Hindlimb muscle (tissue), 1 donor: ENCODE results near the gene AFF2. TPM values are rescaled to one million over a fixed set of nuclear protein-coding genes. Genes with fewer than 3 reads are reported as not detected.

Experiments
- DNase-seq: peaks from one replicate; pipeline ENCODE4 v3.0.0-alpha.2; 2013
- polyA plus RNA-seq: library from polyadenylated mRNA; unstranded; fragments of 120-200 nt; gene quantifications from one replicate; pipeline ENCODE4 v1.2.1, GENCODE V29; 2013; ENCODE audit not compliant: insufficient read length

The AFF2 gene
- polyA plus RNA-seq, 1 donor = 1.0 TPM

DNA sequence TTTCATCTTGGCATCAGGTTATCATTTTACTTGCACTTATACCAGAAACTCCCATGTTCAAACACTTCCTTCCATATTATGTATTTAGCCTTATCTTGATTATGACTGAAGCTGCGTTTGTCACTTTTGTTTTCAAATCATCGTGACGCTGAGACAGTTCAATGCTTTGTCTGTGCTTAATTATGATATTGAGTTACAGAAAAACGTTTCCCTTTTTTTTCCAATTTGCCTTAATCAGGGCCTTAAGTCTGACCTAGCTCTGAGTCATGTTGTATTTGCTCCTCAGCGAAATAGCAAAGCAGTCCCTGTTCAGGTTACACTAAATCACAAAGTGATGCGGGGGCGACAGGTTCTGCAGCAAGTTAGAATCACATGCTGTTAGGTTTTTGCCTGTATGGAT lies 254.7 kb downstream of the AFF2 start:
- no peak for DNase-seq

DNA sequence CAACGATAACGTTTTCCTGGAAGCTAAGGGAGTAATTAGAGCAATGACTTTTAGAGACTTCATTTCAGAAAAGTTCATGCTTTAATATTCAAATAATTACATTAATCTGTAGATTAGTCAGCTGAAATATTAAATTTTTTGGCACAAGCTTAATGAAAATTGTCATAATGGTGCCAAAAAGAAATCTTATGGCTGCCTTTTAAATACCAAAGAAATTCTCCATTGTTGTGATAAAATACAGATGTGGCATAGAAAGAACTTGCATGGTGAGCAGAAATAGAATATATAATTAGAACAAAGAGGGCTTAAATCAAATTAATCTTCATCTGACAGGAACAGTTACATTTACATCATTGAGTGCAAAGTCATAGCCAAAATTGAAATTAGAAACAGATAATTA lies 263.5 kb downstream of the AFF2 start:
- no peak for DNase-seq

DNA sequence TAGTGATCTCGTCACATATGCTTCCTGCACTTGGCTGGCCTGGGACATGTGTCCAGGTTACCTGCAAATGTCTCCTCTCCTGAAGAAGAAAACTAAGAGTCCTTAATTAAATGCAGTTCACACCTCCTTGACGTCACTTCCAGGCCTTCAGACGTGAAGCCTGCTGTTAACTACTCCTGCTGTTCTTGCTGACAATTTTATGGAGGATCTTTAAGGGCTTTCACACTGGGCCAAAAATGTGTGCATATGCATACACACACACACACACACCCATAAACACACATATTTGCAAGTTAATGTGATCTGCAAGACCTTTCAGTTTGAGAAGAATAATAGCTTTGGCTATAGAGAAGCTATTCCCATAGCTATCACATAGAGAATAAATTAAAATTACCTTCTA lies 267.9 kb downstream of the AFF2 start:
- no peak for DNase-seq

DNA sequence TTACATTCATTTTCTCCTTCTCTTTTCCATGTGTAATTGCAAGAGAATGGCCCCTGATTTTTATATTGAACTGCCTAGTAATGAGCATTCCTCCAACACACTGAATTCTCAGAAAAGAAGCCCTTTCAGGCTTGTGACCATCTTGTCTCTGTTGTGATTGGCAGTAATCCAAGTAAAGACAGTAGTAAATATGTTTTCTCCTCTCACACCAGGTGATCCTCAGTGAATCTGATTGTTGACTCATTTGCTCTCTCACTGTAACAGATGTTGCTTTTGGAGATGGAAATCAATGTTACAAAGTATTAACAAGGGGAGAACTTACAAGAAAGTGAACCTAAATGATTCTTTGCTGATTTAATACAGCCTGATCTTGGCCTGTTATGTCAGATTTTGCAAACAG lies 271.0 kb downstream of the AFF2 start:
- no peak for DNase-seq

DNA sequence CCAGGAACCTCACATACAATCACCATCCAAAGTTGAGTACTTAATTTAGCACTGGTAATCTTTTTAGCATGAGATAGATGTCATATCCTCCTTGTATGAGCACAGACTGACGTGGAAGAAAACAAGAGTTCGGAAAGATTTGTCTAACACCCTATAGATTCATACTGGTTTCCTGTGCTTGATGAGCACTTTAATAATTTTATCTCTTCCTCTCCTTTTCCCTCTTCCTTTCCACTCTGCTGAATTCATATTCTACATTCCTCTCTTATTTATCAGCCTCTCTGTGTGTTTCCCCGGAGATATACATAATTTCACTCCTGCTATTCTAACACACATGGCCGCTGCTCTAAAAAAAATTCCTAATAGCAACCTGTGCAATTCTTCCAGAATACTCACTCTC lies 273.9 kb downstream of the AFF2 start:
- no peak for DNase-seq

DNA sequence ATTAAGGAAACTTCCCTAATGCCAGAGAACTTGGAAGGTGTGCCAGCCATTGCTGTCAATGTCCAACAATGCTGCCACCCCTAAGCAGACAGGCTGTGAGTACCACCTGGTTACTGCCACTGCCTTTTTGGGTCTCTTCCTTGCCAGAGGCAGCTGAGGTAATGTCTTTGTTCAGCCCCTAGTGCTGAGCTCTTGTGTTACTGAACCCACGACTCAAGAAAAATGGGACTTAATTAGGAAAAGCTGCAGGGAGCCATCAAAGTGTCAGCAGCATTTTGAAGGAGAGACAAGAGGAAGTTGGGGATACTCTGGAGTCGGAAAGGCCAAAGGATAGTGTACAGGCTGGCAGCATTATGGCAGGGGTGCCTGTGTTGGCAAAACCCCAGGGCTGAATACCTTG lies 283.7 kb downstream of the AFF2 start:
- DNase-seq = no peak

DNA sequence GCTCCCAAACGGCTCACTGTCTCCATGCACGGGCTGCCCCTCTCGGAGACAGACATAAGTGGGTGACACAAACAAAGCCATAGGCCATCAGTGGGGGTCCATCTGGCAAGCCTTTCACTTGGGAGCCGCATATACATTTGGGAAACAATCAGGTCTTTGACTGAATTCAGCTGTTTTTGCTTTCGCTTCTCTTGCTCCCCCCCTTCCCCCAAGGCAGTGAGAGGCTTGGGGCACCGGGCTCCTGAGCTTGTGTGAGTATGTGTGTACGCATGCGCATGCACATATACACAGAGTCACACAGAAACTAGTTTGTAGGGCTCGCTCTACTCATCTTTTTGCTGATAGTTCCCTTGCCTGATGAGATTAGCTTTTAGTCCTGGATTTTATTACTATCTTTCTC lies 284.4 kb downstream of the AFF2 start:
- no peak for DNase-seq

DNA sequence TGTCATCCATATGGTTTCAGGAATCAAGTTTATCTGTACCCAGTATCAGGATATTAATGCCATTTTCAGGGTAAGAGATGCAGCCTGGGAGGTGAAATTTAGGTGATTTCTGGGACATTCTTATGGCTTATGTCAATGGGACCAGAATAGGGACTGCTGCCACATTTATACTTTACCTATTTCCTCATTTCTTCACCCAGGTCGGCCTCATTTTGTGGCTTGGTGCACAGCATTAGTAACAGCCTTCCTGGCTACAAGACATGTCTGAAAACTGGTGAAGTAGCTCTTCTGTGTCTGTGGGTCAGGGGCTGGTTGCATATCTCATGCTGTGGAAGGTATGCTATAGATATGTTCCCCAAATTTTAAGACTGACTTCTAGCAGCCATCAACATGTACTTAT lies 284.8 kb downstream of the AFF2 start:
- DNase-seq = no peak

DNA sequence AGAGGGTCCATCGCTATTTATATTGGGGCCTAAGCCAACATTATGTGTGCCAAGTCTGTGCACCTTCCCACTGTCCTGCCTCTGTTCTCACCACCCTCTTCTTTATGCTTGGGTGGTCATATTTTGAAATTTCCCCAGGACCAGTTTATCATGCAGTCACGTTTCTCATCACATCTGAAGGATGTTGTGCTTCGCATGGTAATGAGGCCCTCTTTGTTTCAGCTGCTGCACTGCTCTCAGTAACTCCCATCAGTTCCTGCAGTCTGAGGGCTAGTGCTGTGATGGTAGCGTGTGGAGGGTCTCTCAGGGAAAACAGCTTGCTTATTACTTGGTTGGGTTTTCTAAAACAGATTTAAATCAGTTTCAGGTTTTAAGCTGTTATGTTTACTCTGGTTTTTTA lies 288.0 kb downstream of the AFF2 start:
- DNase-seq = no peak

DNA sequence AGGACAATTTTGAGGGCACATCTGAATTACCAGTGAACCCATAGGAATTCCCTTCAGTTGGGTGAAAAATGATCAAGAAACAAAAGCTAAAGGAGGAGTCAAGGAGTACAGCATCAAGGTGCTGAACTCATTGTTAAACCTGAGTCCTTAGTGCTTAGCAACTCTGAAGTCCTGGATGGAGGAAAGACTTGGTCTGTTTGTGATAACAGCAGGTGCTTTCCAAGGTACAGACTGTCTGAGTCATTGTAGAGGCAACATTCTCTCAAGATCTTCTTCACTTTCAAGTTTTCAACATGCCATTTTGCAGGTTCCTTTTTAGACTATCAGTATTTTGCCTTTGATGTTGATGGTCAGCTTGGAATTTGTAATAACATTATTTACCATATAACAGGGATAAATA lies 293.9 kb downstream of the AFF2 start:
- no peak for DNase-seq

DNA sequence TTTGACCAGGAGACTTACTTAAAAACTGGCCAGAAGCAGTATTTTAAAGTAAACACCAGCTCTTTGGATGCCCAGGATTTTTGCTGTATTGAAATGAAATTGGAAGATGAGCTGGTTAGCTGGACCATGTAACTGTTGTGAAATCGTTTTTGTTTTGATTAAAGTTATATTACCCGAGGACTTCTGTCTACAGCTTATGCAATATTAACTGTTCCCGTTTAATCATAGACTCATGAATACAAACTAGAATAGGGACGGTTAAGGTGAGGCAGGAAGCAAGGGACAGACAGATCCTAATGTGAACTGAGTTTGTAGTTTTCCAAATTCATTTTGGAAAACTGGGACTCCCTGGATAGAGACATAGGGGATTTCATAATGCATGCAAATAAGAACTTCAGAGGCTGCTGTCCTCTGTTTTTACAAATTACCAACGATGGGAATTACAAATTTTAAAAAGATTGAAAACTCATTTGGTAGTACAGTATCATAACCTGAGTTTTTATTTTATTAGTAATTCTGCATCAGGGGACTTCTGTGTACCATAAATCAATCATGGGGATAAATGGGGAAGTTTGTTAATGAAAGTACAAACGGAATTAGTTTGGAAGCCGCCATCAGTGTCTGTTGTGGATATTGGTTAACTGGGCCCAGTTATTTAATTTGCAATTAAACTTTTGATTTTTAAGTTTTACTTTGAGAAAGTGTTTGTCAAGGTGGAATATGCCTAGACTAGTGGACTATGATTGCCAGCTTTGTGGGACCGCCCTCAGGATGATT lies 304.4 kb downstream of the AFF2 start:
- no peak for DNase-seq

DNA sequence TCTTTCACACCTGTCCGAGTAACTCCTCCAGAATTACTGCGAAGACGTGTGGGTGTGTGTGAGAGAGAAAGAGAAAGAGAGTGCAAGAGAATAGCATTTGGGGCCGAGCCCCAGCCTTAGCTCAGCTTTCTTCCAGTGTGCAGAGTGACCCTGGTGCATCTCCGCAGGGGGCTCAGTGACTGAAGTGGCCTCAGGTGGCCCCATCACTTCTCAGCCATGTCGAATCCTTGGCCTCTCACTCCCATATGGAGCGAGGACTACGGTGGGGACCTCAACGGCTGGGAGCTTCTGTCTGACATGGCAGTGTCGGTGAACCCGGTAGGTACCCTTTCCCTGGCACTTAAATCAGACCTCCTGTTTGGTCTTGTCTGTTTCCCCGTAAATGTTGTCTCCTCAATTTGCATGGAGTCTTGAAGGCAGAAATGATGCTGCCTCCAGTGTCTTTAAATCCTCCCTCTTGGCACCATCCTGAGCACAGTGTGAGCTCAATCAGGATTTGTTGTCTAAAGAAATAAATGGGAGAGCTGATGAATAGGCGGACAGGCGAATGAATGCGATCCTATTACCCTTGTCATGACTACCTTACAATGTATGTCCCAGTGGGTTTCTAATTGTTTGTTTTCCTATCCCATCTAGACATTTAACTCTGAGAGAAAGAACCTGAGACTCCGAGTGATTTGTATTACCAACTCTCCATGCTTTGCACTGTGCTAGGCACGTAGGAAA lies 305.9 kb downstream of the AFF2 start:
- DNase-seq = no peak

DNA sequence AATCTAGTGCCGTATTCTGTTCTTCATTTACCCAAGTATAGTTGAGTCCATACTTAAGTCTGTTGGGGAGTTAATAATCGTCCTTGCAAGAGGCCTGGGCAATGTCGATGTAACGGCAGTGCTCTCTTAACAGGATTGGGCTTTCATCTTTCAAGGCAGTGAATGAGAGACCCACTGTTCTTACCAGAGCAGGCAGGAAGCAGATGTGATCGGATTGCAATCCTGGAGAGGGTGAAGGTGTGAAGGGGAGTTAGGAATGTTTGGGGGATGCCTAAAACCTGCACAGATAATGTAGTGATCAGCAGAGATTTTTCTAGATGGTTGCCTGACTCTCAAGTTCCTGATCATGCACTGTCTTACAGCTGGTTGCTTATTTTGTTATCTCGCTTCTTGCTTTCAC lies 308.4 kb downstream of the AFF2 start:
- DNase-seq = no peak

DNA sequence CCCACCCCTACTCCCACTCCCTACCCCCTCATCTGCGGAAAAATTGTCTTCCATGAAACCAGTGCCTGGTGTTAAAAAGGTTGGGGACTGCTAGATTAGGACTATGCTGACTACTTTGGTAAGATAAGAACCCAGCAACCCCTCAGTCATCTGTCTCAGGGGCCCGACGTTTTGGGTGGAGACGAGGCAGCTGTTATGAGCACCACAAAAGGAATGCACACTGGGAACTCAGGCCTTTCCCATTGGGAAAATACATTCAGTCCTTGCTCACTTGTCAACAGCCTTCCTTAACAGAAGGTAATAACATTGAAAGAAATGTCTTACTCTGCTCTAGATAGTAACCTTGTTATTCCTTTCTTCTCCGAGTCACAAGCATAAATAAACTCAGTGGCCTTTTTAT lies 310.8 kb downstream of the AFF2 start:
- no peak for DNase-seq

DNA sequence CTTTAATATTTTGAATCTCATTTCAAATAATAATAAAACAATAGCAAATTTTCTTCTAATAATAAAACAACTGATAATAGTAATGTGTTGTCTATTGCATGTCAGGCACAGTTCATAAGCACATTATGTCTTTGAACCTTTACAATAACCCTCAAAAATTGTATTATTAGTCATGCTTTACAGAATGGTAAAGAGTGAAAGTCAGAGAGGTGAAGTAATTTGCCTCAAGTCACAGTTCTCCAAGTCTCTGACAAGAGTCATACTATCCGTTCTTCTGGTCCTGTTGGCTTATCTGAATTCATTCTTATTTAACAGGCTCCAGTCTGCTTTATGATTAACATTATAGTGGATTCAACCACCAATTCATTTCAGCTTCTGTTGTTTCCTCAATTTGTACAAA lies 313.0 kb downstream of the AFF2 start:
- DNase-seq = no peak

DNA sequence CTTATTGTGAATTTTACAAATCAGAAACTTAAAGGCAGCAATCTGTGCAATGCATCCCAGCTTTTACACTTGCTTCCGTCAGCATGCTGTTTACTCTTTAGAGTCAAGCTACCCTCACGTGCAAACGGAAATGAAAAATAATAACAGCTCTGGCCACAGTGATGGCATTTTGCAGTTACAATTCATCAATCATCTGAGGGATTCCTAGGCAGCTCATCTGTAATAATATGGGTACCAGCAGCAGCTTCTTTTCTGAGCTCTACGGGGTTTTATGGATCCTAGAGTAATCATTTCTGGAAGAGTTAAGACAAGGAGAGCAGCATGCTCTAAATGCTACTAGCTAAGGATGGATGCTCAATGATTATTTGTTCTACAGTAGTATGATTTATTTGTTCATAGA lies 313.6 kb downstream of the AFF2 start:
- DNase-seq = no peak

DNA sequence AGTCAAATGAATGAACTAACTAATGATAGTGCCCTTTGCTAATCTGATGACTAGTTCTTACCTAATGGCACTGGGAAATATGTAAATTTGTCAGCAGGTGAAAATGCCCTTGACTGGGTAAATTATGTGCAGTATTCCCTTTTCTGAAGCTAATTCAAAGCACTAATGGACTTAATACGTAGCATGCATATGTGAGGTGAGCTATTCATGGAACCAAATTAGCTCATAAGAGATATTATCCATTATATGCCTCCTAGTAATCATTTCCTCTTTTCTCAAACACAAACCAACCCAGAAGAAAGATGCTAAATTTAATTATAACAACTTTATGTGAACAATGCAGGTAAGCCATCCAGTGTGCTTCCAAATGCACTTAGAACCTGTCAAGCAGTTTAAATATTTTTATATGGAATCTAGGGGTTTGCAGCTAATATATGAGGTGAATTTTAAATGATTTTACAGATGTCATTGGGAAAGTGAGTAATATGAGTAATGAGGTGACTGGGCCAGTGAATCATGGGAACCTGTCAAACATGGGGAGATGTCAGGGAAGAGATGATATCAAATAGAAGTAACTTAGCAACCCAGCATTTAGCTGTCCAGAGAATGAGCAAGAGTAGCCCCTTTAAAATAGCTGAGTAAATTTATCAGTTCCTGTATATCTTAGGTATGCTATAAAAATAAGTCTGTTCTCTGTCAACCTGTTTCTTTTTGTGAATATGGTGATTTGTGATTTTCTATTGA lies 315.0 kb downstream of the AFF2 start:
- DNase-seq = no peak

DNA sequence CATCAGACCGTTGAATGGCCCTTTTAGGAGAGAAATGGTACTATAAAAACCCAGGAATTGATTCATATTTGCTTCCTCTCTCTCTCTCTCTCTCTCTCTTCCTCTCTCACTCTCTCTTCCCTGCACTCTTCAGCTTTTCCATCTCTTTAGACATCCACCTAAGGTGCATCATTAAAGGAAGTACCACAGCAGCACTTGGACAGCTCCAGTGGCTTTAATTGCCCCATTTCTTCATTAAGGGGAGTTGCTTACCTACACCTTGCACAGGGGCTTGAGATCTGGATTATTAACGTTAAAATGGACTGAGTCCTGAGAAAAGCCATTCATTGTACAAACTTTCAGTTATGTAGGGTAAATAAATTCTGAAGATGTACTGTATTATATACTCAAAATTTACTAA lies 323.6 kb downstream of the AFF2 start:
- DNase-seq = no peak

DNA sequence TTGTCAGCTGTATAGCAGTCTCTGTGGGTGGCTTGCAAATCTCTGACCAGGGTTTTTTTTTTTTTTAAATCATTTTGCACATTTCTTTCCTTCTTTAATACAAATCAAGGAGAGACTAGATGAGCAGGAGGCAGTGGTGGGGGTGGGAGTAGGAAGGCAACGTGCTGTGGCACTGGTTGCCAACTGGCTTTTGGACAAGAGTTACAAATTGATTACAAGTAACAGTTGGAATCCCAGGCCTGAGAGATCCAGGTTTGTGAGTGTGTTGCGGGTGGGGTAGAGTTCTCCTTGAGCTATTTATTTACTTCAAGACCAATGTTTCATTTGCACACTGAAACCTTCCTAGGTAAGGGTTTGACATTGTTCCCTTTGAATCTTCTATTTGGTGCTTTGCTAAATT lies 325.3 kb downstream of the AFF2 start:
- no peak for DNase-seq

DNA sequence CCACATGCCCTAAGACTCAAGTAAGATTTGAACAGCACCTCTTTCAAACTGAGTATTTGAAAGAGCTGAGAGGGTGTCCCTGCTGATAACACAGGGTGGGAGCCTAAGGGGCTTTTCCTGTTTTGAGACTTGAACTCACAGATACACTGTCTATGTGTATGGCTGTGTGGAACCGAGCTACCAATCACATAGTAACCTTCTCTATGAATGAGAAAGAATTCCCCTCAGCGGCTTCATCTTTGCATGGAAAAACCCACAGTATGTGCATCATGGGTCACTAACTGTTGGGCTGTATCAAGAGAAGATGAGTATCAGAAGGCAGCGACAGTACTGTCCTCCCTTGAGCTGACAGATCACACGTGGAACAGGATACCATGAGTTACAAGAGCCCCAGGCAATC lies 336.3 kb downstream of the AFF2 start:
- DNase-seq = no peak

DNA sequence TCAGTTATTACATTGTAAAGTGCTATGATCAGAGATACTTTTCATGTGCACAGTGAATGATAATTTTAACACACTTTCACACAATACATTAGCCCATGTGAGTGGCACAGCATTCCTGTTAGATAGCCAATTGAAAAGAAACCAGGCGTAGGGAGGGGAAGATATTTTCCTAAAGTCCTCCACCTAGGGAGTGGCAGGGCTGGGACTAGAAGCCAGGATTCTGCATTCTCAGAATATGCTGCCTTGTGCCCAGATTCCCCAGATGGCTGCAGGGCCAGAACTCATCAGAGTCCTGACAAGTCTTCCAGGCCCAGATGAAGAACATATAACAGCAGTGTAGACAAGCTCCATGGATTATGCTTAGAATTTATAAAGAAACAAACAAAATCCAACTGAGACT lies 350.2 kb downstream of the AFF2 start:
- no peak for DNase-seq

DNA sequence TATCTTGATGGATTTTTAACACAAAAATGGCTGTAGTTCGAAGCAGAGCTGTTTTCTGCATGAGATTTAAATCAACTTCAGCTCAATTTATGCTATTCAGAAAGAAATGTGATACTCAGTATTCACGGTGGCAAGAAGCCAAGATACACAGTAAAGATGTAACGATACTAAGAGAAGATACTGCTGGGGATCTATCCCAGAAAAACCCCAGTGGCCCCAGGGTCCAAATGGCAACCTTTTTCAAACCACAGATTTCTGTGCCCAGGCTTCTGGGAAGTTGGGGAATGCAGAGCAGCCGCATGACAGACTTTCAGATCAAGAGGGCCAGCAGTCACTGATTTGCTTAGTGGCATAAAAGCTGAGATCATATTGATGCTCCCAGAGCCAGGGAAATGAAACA lies 353.9 kb downstream of the AFF2 start:
- no peak for DNase-seq

DNA sequence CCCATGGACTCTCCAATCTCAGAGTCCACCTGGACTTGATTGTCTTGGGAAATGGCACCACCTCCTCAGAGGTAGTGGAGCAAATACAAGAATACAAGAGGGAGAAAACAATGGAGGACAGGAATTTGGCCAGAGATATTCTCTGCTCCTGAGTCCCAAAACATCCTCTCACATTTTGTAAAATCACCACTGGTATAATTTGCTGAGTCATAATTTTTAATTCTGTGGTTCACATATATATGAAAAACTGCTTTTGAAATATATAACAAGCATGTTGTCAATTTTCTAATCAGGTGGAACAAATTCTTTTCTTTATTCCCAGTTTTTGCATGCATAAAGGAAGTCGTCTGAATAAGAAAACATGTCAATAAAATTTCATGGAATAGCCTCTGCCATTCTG lies 356.1 kb downstream of the AFF2 start:
- DNase-seq = no peak
